Keratinocyte (primary cell): ENCODE measurements around the gene RARA.

Source experiments
- EZH2 ChIP-seq: IDR thresholded peaks from one replicate; pipeline ENCODE4 v1.6.1; 2012; ENCODE audit warnings: inconsistent platforms, mild to moderate bottlenecking, low read length, moderate library complexity
- TF ChIP-seq, protein P1 (sequence below), 3 experiments: IDR thresholded peaks in 1 of 3; conservative IDR thresholded peaks in 1 of 3; optimal IDR thresholded peaks in 1 of 3; 2 replicates in 2 of 3; 3 replicates in 1 of 3; pipeline versions ENCODE3 to v1.5.1; 2011; ENCODE audit warnings: low read length in 3 of 3, mild to moderate bottlenecking in 3 of 3, moderate library complexity in 2 of 3, control low read depth in 1 of 3, inconsistent platforms in 1 of 3; ENCODE audit not compliant: insufficient read depth in 2 of 3; ENCODE audit errors: extremely low read depth in 1 of 3

DNA sequence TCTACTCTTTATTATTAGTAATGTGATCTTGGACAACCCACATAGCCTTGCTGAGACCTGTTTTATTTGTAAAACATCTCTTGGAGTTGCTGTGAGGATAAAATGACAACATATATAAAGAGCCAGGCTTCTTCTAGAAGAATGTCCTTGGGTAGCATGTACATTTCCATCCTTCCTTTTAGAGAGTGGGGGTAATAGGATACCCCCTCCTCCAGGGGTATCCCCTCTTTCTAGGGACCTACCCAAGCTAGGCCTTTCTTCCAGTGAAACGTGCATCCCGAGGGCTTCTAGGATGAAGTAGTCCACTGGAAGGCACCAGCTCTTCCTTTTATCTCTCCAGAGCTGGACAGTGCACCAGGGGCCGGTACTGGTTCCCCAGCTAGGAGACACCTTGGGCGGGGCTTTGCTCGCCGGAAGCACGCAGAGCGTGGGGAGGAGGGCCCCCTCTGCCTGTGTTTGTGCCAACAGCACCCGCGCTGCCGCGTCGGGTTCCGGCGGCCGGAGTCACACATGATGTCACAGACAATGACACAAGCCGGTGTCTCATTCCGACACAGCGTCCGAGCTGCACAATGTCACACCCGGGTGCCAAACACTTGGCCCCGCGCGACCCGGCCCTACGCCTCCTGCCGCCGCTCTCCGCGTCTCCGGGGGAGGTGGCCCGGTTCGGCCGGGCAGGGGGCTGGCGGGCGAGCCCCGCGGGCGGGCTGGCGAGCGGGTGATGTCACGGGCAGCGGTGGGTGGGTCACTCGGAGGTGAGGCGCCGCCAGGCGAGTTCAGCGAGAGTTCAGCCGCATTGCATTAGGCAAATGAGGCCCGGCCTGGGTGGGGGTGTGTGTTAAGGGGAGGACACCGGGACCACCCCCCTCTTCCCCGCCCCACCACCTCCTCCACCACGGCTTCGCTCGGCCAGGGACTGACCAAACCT is 32.2 kb downstream of the RARA start:
- TF ChIP-seq, protein P1, sequence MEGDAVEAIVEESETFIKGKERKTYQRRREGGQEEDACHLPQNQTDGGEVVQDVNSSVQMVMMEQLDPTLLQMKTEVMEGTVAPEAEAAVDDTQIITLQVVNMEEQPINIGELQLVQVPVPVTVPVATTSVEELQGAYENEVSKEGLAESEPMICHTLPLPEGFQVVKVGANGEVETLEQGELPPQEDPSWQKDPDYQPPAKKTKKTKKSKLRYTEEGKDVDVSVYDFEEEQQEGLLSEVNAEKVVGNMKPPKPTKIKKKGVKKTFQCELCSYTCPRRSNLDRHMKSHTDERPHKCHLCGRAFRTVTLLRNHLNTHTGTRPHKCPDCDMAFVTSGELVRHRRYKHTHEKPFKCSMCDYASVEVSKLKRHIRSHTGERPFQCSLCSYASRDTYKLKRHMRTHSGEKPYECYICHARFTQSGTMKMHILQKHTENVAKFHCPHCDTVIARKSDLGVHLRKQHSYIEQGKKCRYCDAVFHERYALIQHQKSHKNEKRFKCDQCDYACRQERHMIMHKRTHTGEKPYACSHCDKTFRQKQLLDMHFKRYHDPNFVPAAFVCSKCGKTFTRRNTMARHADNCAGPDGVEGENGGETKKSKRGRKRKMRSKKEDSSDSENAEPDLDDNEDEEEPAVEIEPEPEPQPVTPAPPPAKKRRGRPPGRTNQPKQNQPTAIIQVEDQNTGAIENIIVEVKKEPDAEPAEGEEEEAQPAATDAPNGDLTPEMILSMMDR (optimal IDR thresholded peaks at IDR 0.05 in 1 of 3, IDR thresholded peaks at IDR 0.05 in 1 of 3, conservative IDR thresholded peaks at IDR 0.05 in 1 of 3; ENCODE audit: extremely low read depth in 1 of 3, insufficient read depth in 2 of 3, low read length in 3 of 3): no peak
- no peak for TF ChIP-seq EZH2
